Measurements from ENCODE around the gene NEK5. TPM values are rescaled to one million over a fixed set of nuclear protein-coding genes. Genes with fewer than 3 reads are reported as not detected.

Gene NEK5
- total RNA-seq, 1 experiment from 2014 or later: 0.39 TPM

GRCh38 chr13:52004511-52005170, 124.2 kb downstream of the NEK5 start:
- POLR2A ChIA-PET: no interaction called here
- intact Hi-C loops (cut with micrococcal nuclease; ENCODE audit: unreplicated experiment): no loop called here
- H3K9me3 ChIP-seq: no peaks in the 10 kb centered on the region
- H3K4me1 Mint-ChIP-seq (ENCODE audit: low read depth, unreplicated experiment): peaks cover 52% of the 10 kb centered on the region
- H3K36me3 ChIP-seq (ENCODE audit: control insufficient read depth, insufficient read depth, low read length): 0 out of 2 replicates have a peak, but pooled peaks cover 2% of the 10 kb centered on the region
- no peaks in the 10 kb centered on the region for H3K27me3 Mint-ChIP-seq (ENCODE audit: insufficient read depth, unreplicated experiment)
- no peak overlapping the region for H3K4me3 ChIP-seq (ENCODE audit: low read depth, low read length)
- H3K27ac Mint-ChIP-seq (ENCODE audit: unreplicated experiment): peak overlapping the region; percentile 53
- no peak for TF ChIP-seq CTCF (IDR thresholded peaks at IDR 0.05; ENCODE audit: insufficient read depth in 1 of 2, low read depth in 1 of 2, low read length in 1 of 2, severe bottlenecking in 1 of 2, unreplicated experiment in 1 of 2)
- BruUV-seq (replicated peaks): no TSS peak
- no peak for DNase-seq
- H3K4me1 ChIP-seq: peaks cover 42% of the 10 kb centered on the region
- CTCF ChIA-PET: interaction anchor here (1.1 to 2.0 kb wide), 3 partner anchors 69 to 124 kb away, joined by 3 to 14 read pairs (median 11); partner anchors contain the start of gene NEK5
- no peaks in the 10 kb centered on the region for H3K27me3 ChIP-seq (replicated peaks; ENCODE audit: control insufficient read depth, insufficient read depth, low read length)
- no peak overlapping the region for H3K4me3 Mint-ChIP-seq (ENCODE audit: unreplicated experiment)
- H3K36me3 Mint-ChIP-seq (ENCODE audit: insufficient read depth, unreplicated experiment): no peaks in the 10 kb centered on the region
- peaks cover 11% of the 10 kb centered on the region for H3K9me3 Mint-ChIP-seq (ENCODE audit: unreplicated experiment)

- H3K4me3 ChIP-seq (ENCODE audit: low read depth, low read length): no peak overlapping the region
- no TSS peak for BruUV-seq (replicated peaks)
- Mint-ChIP-seq H3K27ac (ENCODE audit: unreplicated experiment) (no peak overlapping the region), H3K4me3 (ENCODE audit: unreplicated experiment) (no peak overlapping the region), H3K27me3 (ENCODE audit: insufficient read depth, unreplicated experiment) (no peaks in the 10 kb centered on the region), H3K36me3 (ENCODE audit: insufficient read depth, unreplicated experiment) (no peaks in the 10 kb centered on the region), H3K9me3 (ENCODE audit: unreplicated experiment) (peaks cover 11% of the 10 kb centered on the region), H3K4me1 (ENCODE audit: low read depth, unreplicated experiment) (peaks cover 59% of the 10 kb centered on the region)
- DNase-seq: peak; percentile 58 to 59
- H3K36me3 ChIP-seq (ENCODE audit: control insufficient read depth, insufficient read depth, low read length): 0 out of 2 replicates have a peak, but pooled peaks cover 2% of the 10 kb centered on the region
- H3K27me3 ChIP-seq (replicated peaks; ENCODE audit: control insufficient read depth, insufficient read depth, low read length): no peaks in the 10 kb centered on the region
- CTCF ChIA-PET: interaction anchor here (1.0 to 2.0 kb wide), 7 partner anchors 9 to 191 kb away, joined by 3 to 14 read pairs (median 4); partner anchors contain the start of genes ALG11 and NEK5
- H3K9me3 ChIP-seq: no peaks in the 10 kb centered on the region
- TF ChIP-seq CTCF (IDR thresholded peaks at IDR 0.05; ENCODE audit: insufficient read depth in 1 of 2, low read depth in 1 of 2, low read length in 1 of 2, severe bottlenecking in 1 of 2, unreplicated experiment in 1 of 2): peak in 1 of 2 experiments; percentile 37
- peaks cover 53% of the 10 kb centered on the region for H3K4me1 ChIP-seq
- POLR2A ChIA-PET: no interaction called here
- intact Hi-C loops (cut with micrococcal nuclease; ENCODE audit: unreplicated experiment): no loop called here
Observed at GRCh38 chr13:52003541-52003940, 125.3 kb downstream of the NEK5 start.

- 0 out of 2 replicates have a peak, but pooled peaks cover 2% of the 10 kb centered on the region for H3K36me3 ChIP-seq (ENCODE audit: control insufficient read depth, insufficient read depth, low read length)
- intact Hi-C loops (cut with micrococcal nuclease; ENCODE audit: unreplicated experiment): no loop called here
- Mint-ChIP-seq H3K27ac (ENCODE audit: unreplicated experiment) (no peak overlapping the region), H3K4me1 (ENCODE audit: low read depth, unreplicated experiment) (peaks cover 67% of the 10 kb centered on the region), H3K36me3 (ENCODE audit: insufficient read depth, unreplicated experiment) (no peaks in the 10 kb centered on the region), H3K9me3 (ENCODE audit: unreplicated experiment) (peaks cover 11% of the 10 kb centered on the region), H3K27me3 (ENCODE audit: insufficient read depth, unreplicated experiment) (no peaks in the 10 kb centered on the region), H3K4me3 (ENCODE audit: unreplicated experiment) (no peak overlapping the region)
- no peak for TF ChIP-seq CTCF (IDR thresholded peaks at IDR 0.05; ENCODE audit: insufficient read depth in 1 of 2, low read depth in 1 of 2, low read length in 1 of 2, severe bottlenecking in 1 of 2, unreplicated experiment in 1 of 2)
- no peaks in the 10 kb centered on the region for H3K27me3 ChIP-seq (replicated peaks; ENCODE audit: control insufficient read depth, insufficient read depth, low read length)
- DNase-seq: no peak
- no peaks in the 10 kb centered on the region for H3K9me3 ChIP-seq
- H3K4me1 ChIP-seq: peaks cover 64% of the 10 kb centered on the region
- ChIA-PET POLR2A (no interaction called here), CTCF (interaction anchor here (0.7 to 1.5 kb wide), 2 partner anchors 125 to 138 kb away, joined by 3 to 4 read pairs; no protein-coding TSS in a partner anchor)
- H3K4me3 ChIP-seq (ENCODE audit: low read depth, low read length): no peak overlapping the region
- BruUV-seq (replicated peaks): no TSS peak
Observed at GRCh38 chr13:52002361-52002760, 126.5 kb downstream of the NEK5 start.
